Measurements from ENCODE around the gene DSPP.

Gene DSPP

DNA sequence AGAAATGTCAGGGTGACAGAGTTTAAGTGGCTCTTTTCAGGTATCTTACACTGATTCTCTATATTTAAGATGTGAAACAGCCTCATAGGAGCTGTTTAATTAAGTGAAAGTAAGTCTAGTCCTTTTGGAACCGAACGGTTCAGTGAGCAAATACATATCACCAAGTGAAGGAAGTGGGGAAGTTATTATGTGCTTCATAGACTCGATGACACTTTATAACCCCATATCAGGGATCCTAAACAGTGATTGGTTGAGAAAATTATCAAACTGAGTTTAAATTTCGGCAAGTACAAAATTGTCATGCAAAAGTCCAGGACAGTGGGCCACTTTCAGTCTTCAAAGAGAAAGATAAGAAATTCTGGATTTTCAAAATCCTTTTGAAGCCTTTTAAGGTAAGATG is at the start of gene DSPP:
Gene DSPP, plus strand, starts transcription at position 301 of the 400 bp plus-strand sequence. CDS start 2,380 bp downstream, outside the sequence.
- TF ChIP-seq, protein P1, sequence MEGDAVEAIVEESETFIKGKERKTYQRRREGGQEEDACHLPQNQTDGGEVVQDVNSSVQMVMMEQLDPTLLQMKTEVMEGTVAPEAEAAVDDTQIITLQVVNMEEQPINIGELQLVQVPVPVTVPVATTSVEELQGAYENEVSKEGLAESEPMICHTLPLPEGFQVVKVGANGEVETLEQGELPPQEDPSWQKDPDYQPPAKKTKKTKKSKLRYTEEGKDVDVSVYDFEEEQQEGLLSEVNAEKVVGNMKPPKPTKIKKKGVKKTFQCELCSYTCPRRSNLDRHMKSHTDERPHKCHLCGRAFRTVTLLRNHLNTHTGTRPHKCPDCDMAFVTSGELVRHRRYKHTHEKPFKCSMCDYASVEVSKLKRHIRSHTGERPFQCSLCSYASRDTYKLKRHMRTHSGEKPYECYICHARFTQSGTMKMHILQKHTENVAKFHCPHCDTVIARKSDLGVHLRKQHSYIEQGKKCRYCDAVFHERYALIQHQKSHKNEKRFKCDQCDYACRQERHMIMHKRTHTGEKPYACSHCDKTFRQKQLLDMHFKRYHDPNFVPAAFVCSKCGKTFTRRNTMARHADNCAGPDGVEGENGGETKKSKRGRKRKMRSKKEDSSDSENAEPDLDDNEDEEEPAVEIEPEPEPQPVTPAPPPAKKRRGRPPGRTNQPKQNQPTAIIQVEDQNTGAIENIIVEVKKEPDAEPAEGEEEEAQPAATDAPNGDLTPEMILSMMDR (IDR thresholded peaks at IDR 0.05; ENCODE audit: insufficient read depth, low read length, missing control alignments) = no peak
- CTCF ChIA-PET = no interaction called here
- POLR2A ChIA-PET = no interaction called here
- H3K4me3 ChIP-seq (ENCODE audit: low read depth, low read length) = no peak within 1 kb of the TSS
- DNase-seq (ENCODE audit: low read depth, low spot score) = no peak

DNA sequence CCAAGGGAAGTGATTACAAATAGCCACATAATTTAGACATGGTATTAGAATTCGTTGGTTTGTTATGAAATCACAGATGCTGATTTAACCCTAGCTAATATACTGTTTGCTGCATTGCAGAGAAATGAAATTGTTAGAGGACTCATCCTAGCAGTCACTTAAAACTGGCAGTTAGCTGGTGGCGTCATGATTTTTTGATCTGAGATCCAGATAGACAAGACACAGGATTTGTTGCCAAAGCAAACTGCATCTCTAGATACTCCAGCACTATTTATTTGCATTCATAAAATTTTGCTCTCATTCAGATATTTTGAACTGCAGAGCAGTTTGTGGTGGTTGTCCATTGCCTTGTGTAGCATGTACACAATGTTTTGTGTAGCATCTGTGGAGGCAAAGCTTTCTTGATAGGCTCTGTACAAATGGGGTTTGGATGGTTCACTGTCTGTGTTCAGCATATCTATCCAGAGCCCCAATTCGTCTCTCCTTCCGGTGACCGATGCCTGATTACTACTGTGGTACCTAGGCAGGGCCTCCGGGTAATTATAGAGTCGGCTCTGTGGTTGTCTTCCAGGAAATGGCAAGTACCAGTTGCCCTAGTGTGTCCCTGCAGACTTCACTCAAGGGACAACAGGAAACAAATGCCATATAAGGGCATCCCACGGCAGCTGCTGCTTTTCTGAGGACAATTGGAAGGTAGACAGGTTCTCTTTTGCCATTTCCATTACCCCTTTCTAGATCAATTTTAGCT is 49.1 kb upstream of the DSPP start:
- ChIA-PET CTCF (interaction anchor here (1.2 kb wide), 1 partner anchor 15 kb away, joined by 4 read pairs; no protein-coding TSS in a partner anchor), POLR2A (no interaction called here)
- DNase-seq (ENCODE audit: low read depth, low spot score) = no peak
- TF ChIP-seq, protein P1 (IDR thresholded peaks at IDR 0.05; ENCODE audit: insufficient read depth, low read length, missing control alignments) = no peak
- no peak overlapping the region for H3K4me3 ChIP-seq (ENCODE audit: low read depth, low read length)

DNA sequence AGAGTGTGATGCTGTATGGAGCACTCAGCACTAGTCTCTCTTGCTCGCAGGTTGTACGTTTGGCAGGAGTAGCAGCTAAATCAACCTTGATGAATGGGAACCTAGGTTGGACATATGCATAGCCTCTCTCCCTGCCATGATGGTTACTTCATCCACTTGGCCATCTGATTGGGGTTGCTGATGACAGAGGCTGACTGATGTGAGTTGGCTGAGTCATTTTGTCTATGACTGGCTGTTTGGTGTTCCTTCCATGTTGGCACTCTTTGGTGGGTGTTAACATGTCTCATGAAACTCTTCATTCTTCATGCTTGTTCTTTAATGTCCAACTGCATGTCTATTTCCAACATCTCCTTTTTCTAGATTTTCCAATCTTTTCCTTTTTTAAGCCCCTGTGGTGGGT is 47.5 kb upstream of the DSPP start:
- ChIA-PET CTCF (interaction anchor here (0.8 kb wide), 1 partner anchor 8 kb away, joined by 3 read pairs; no protein-coding TSS in a partner anchor), POLR2A (no interaction called here)
- H3K4me3 ChIP-seq (ENCODE audit: low read depth, low read length) = no peak overlapping the region
- TF ChIP-seq, protein P1 (IDR thresholded peaks at IDR 0.05; ENCODE audit: insufficient read depth, low read length, missing control alignments) = no peak
- DNase-seq (ENCODE audit: low read depth, low spot score) = no peak

DNA sequence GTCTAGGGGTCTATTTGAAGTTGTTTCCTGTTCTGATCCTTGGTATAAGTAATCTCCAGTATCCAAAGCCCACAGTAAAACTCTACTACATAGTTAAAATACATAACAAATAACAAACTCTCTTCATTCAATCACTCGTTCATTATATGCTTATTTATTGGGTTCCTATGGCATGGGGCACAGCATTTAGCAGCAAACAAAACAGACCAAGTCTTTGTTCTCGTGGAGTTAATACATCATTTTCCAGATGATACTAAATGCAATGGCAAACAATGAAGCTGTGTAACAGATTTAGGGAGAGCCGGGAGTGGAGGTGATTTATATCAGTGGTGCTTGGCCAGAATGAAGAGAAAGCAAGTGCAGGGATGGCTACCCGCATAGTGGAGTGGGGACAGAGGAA is 42.6 kb upstream of the DSPP start:
- CTCF ChIA-PET = no interaction called here
- H3K4me3 ChIP-seq (ENCODE audit: low read depth, low read length) = no peak overlapping the region
- TF ChIP-seq, protein P1 (IDR thresholded peaks at IDR 0.05; ENCODE audit: insufficient read depth, low read length, missing control alignments) = no peak
- DNase-seq (ENCODE audit: low read depth, low spot score) = no peak
- POLR2A ChIA-PET = no interaction called here

DNA sequence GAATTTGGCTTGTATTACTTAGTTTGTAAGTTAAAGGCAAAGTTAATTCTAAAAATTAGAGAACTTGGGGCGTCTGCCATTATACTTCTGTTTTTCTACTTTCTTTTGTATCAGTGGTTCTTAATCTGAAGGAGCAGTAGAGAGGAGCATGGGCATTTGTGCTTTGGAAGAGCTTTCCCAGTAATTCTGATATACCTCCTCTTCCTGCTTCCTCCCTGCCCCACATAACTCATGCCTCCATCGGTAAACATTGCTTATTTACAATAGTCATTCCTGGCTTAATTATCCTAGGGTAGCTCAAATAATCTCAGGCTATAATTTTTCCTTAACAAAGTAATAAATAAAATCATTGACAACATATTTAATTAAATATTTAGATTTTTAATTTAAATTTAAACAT is 42.1 kb upstream of the DSPP start:
- TF ChIP-seq, protein P1 (IDR thresholded peaks at IDR 0.05; ENCODE audit: insufficient read depth, low read length, missing control alignments) = no peak
- CTCF ChIA-PET = no interaction called here
- POLR2A ChIA-PET = no interaction called here
- DNase-seq (ENCODE audit: low read depth, low spot score) = no peak
- H3K4me3 ChIP-seq (ENCODE audit: low read depth, low read length) = no peak overlapping the region

DNA sequence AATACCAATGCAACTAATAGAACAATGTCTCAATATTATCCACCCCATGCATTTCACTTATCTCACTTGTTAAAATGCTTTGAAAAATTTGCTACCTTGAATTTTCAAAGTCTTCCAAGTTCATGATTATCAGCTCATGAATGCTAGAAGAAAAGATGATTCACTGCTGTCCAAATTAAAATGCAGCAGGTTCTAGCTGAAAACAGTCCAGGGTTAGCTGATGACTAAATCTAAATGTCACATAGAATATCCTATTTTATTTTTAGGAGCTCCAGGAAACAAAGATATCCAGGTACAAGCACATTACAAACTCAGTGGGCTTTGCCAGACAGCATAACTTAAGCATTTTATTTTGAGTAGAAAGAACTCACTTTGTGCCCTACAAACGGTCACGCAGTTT is 41.1 kb upstream of the DSPP start:
- CTCF ChIA-PET = no interaction called here
- H3K4me3 ChIP-seq (ENCODE audit: low read depth, low read length) = no peak overlapping the region
- POLR2A ChIA-PET = no interaction called here
- no peak for DNase-seq (ENCODE audit: low read depth, low spot score)
- TF ChIP-seq, protein P1 (IDR thresholded peaks at IDR 0.05; ENCODE audit: insufficient read depth, low read length, missing control alignments) = no peak

Measured in AG04449 (cell line).